NCI-H526 treated with DMSO at 0.1 percent for 48 hours (cell line): ENCODE measurements around the gene RAPGEF4.

Source experiments
- DNase-seq: peaks from one replicate; lab custom pipeline; 2025; lab: John Stamatoyannopoulos, UW

The RAPGEF4 gene

GRCh38 chr2:172970660-172971059, 235.0 kb downstream of the RAPGEF4 start:
- DNase-seq, result no peak

GRCh38 chr2:172972005-172972619, 236.5 kb downstream of the RAPGEF4 start:
- no peak for DNase-seq

DNA sequence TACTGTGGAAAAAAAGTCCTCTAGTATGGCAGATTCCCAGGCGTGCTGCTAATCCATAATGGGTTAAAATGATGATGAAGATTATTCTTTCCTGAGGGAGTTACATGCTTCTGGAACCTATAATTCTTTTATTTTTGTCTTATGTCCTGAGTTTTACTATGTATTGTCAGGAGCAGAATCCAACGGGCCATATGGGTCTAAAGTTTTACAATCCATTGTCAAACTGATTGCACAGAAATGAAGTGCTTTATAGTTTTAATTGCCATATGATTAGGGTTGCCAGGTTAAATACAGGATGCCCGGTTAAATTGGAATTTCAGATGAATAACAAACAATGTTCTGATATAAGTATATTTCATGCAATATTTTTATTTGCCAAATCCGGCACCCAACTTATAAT, 239.1 kb downstream of the RAPGEF4 start:
- DNase-seq, result no peak

DNA sequence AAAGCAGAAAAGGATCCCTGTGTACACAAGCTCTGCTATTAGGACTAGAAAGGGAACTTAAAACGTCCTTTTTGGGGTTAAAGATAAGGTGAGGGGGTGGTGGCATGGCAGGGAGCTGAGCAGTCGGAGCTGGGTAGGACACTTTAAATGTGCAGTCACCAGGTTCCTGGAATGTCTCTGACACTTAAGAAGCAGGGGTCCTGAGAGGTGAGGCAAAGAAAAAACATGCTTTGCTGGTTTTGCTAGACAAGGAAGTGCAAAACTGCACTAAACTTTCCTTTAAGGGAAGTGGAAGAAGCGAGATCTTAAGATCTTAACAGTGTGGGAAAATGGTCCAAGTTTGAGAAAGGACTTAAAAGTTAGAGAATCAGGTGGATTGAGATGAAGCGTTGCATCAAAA, 240.5 kb downstream of the RAPGEF4 start:
- DNase-seq, result no peak

DNA sequence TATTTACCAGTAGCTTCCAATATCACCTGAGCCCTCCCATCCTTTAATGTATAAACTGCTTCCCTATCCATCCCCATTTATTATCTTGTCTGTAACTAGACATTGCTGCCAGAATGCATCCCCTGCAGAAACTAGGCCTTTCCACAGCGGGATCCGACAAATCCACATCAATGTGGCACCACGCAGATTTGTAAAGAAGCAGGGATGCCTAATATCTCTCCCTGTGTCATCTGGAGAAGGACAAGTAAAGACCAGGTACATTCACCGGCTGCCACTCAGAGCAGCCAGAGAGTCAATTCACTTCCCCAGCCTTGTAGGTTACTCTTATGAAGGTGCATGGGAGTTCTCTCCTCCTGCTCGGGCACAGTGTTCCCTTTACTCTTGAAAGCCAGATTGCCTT, 241.2 kb downstream of the RAPGEF4 start:
- DNase-seq, result no peak

- DNase-seq, result no peak
These were observed 241.8 kb downstream of the RAPGEF4 start for GRCh38 chr2:172977270-172978062.

- no peak for DNase-seq
These were observed 242.4 kb downstream of the RAPGEF4 start for GRCh38 chr2:172978063-172978383.

GRCh38 chr2:172985139-172985892, 249.7 kb downstream of the RAPGEF4 start:
- DNase-seq, result no peak

DNA sequence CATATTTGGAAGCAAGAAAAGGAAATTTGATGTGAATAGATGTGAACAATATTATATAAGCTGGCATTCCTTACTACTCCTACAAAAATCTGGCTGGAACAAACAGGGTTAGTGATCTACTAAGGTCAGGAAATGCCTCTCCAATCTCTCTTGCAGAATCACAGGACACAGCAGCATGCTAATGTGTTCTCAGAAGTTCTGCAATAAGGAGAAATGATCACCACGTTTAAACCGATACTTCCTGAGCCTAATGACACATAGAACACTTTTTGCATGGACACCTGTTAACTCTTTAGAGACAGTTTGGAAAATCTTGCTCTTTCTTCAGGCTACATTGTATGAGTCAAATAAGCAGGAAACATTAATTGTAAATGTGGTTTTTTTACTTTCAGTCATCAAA, 250.4 kb downstream of the RAPGEF4 start:
- no peak for DNase-seq

DNA sequence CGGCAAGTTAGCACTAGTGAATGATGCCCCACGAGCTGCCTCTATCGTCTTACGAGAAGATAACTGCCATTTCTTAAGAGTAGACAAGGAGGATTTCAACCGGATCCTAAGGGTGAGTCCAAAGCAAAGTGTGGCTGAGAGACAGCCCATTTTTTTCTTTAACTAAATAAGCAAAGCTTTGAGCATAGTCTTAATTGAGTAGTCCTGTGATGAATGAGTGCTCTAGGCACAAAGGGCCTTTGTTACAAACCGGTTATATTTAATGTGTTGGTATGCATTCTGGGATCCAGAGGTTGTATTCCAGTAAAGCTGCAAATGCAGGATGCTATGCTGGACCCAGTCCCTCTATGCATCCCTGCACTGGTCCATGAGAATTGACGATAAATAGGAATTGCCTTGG, 253.1 kb downstream of the RAPGEF4 start:
- no peak for DNase-seq

DNA sequence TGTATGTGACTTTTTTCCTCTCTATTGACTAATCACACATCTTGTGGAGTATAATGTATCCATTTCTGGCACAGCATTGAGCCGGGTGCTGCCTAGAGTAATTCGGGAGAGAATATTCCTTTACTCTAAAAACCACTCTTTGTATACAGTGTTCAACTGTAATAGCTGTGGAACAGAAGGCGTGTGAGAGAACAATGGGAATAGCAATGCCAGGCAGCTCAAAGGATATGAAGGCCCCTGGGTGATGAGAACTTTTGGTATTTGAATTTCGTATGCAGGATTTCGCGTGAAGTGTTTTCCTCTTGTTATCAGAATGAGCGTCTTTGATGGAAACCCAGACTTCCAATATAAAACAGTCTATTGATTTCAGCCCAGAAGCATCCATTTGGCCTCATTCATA, 255.4 kb downstream of the RAPGEF4 start:
- DNase-seq, result no peak

GRCh38 chr2:172993139-172993538, 257.5 kb downstream of the RAPGEF4 start:
- DNase-seq, result no peak

- no peak for DNase-seq
These were observed 258.5 kb downstream of the RAPGEF4 start for GRCh38 chr2:172993931-172994717.

DNA sequence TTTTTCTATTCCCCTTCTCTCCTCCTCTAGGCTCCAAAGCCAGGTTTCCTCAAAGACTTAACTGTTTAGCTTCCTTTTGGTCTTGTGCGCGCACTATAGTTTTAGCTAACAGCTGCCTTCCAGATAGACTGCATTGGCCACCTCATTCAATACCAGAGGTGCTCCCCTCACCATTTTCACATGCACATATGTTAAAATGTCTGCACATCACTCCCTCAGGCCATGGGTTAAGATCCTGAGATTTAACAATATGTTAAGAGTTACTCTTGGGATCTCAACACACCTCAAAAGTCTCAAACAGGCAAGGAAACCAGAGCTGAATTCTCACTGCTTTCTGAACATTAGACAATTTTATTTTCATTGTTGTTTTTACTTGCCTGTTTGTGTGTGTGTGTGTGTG, 259.2 kb downstream of the RAPGEF4 start:
- no peak for DNase-seq

- peak; percentile 57 for DNase-seq
These were observed 259.9 kb downstream of the RAPGEF4 start for GRCh38 chr2:172995323-172996244.

DNA sequence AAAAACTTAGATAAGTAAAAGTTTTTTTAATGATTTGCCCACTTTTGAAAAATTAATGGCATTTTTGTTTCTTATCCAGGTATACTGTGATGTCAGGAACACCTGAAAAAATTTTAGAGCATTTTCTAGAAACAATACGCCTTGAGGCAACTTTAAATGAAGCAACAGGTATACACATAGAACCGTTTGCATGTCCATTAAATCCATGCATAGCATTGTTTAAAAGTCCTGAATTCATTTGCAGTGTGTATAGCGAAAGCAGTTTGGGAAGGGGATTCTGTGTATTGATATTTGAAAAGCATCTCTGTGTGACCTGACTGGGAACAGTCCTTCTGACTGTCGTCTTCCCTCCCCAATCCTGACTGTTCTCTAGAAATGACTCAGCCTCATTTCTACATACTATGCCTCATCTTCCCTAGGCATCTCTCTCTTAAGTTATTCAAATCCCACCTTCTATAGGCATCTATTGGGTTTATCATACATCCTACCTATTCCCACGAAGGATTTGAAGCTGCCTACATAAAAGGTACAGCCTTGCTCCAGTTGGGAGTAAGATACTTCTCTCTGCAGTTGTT, 260.8 kb downstream of the RAPGEF4 start:
- DNase-seq, result no peak

DNA sequence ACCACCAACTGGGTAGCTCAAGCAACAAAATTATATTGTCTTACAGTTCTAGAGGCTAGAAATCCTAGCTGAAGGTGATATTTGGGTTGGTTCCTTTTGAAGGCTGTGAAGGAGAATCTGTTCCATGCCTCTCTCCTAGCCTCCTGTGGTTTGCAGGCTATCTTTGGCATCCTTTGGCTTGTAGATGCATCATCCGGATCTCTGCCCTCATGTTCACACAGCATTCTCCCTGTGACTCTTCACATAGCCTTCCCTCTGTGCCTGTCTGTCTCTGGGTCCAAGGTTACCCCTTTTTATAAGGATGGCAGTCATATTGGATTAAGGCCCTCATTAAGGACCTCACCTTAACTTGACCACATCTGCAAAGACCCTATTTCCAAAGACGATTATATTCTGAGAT, 261.4 kb downstream of the RAPGEF4 start:
- no peak for DNase-seq

GRCh38 chr2:172998547-172999272, 263.1 kb downstream of the RAPGEF4 start:
- no peak for DNase-seq

- no peak for DNase-seq
These were observed 264.2 kb downstream of the RAPGEF4 start for GRCh38 chr2:172999641-173000386.
